HepG2 (cell line): ENCODE results near the gene C4B. TPM values are rescaled to one million over a fixed set of nuclear protein-coding genes. Genes with fewer than 3 reads are reported as not detected.
"Not testable (repeated sequence)": the region's sequence is repeated elsewhere in the genome, so short reads cannot be mapped to it uniquely, and the experiment has no call there.

Source experiments
- ATAC-seq: fragments of 200-7000 bp; cut with Tn5 transposase; 3 replicates; pipeline ENCODE4 v1.9.1; 2020; ENCODE audit warnings: mild to moderate bottlenecking, moderate library complexity
- BruUV-seq: library from RNA; stranded (reverse); fragments of 400-500 nt; replicated peaks from 2 replicates; lab custom pipeline; 2021; lab: Mats Ljungman, UMichigan
- CTCF ChIA-PET: fragments of 300-600 bp; formaldehyde crosslinking; extraction: SDS; loops from one replicate; lab custom pipeline; 2021; ENCODE audit warnings: low total read pairs, inconsistent platforms, low intra/inter-chr PET ratio; lab: Yijun Ruan, JAX
- POLR2A ChIA-PET: fragments of 350-600 bp; sonication (Branson Sonifier 250); formaldehyde crosslinking; loops from one replicate; lab custom pipeline; 2020; ENCODE audit warnings: antibody characterized with exemption, inconsistent platforms; lab: Yijun Ruan, JAX
- DNase-seq: peaks from one replicate; pipeline ENCODE4 v3.0.0-alpha.2; 2015; ENCODE audit warnings: low spot score
- FAIRE-seq: peaks from 3 replicates; lab custom pipeline; 2011; peaks lifted over from hg19 to GRCh38; lab: Jason Lieb, UNC
- H2AFZ ChIP-seq: one replicate; pipeline ENCODE4 v1.6.1; 2011; ENCODE audit warnings: low read length, inconsistent platforms
- H3K27ac ChIP-seq: fragments of 300-600 bp; 3 replicates; pipeline ENCODE4 v1.8.0; 2011; ENCODE audit warnings: mixed run types, mild to moderate bottlenecking, mixed read lengths, low read length, inconsistent platforms; ENCODE audit not compliant: insufficient read depth; ENCODE audit errors: extremely low read length
- H3K27me3 ChIP-seq, 2 experiments: fragments of 200-600 bp in 1 of 2; 2 replicates in 1 of 2; 3 replicates in 1 of 2; pipeline versions ENCODE4 v1.6.0 to v1.8.0; 2011; ENCODE audit warnings: low read length in 2 of 2, mild to moderate bottlenecking in 2 of 2, moderate library complexity in 2 of 2, inconsistent platforms in 1 of 2; ENCODE audit not compliant: insufficient read depth in 2 of 2, control insufficient read depth in 1 of 2
- H3K36me3 ChIP-seq, 2 experiments: fragments of 200-600 bp in 1 of 2; replicated peaks in 1 of 2; 2 replicates in 1 of 2; 3 replicates in 1 of 2; pipeline versions ENCODE4 v1.5.1 to v1.8.0; 2011; ENCODE audit warnings: low read length in 2 of 2, inconsistent platforms in 1 of 2; ENCODE audit not compliant: insufficient read depth in 2 of 2, control insufficient read depth in 1 of 2
- H3K4me1 ChIP-seq: 2 replicates; pipeline ENCODE4 v1.5.1; 2012; ENCODE audit warnings: low read length, inconsistent platforms; ENCODE audit not compliant: insufficient read depth
- H3K4me2 ChIP-seq: 2 replicates; pipeline ENCODE4 v1.6.0; 2011; ENCODE audit warnings: low read depth, low read length, inconsistent platforms
- H3K4me3 ChIP-seq, 3 experiments: fragments of 200-600 bp in 1 of 3; sonication (generic), shearing (Covaris generic) in 1 of 3; replicated peaks in 1 of 3; 2 replicates each; pipeline ENCODE4 v1.5.1; 2011 to 2016; ENCODE audit warnings: low read length in 3 of 3, inconsistent platforms in 2 of 3, low read depth in 2 of 3, mild to moderate bottlenecking in 2 of 3, control low read depth in 1 of 3, mixed read lengths in 1 of 3; ENCODE audit not compliant: insufficient read depth in 1 of 3
- H3K79me2 ChIP-seq: one replicate; pipeline ENCODE4 v1.6.1; 2011; ENCODE audit warnings: low read length, inconsistent platforms; ENCODE audit not compliant: insufficient read depth
- H3K9ac ChIP-seq: 2 replicates; pipeline ENCODE4 v1.6.0; 2011; ENCODE audit warnings: mild to moderate bottlenecking, low read depth, low read length, inconsistent platforms; ENCODE audit not compliant: insufficient read depth
- H3K9me3 ChIP-seq: 2 replicates; pipeline ENCODE4 v1.5.1; 2012; ENCODE audit warnings: mild to moderate bottlenecking, low read length
- H4K20me1 ChIP-seq: 2 replicates; pipeline ENCODE4 v1.6.0; 2011; ENCODE audit warnings: inconsistent platforms, mild to moderate bottlenecking, low read length, moderate library complexity; ENCODE audit not compliant: insufficient read depth
- RBFOX2 ChIP-seq: fragments of 200-400 bp; formaldehyde crosslinking; IDR thresholded peaks from 2 replicates; pipeline ENCODE4 v1.6.1; 2017; ENCODE audit warnings: low read depth, mild to moderate bottlenecking, low read length
- ZNF121 ChIP-seq: sonication (generic); formaldehyde crosslinking; IDR thresholded peaks from 2 replicates; pipeline ENCODE4 v1.5.0; 2020; ENCODE audit warnings: mild to moderate bottlenecking, missing genetic modification reagents
- ZNF737 ChIP-seq: sonication (generic); formaldehyde crosslinking; IDR thresholded peaks from 2 replicates; pipeline ENCODE4 v1.5.0; 2020; ENCODE audit warnings: missing genetic modification reagents, mild to moderate bottlenecking, borderline replicate concordance
- ZSCAN22 ChIP-seq: sonication (generic); formaldehyde crosslinking; IDR thresholded peaks from 2 replicates; pipeline ENCODE4 v1.4.0; 2020; ENCODE audit warnings: mild to moderate bottlenecking, missing genetic modification reagents
- WGBS: methylation state at CpG from one replicate; pipeline ENCODE4 v1.1.6; 2017; ENCODE audit warnings: low lambda C conversion rate; 5-methylcytosine and 5-hydroxymethylcytosine counted together
- in situ Hi-C: cut with HindIII; loops from 2 replicates; pipeline ENCODE4 v1.10.0; 2017; ENCODE audit warnings: low pct_unique_long_range_greater_than_20kb; ENCODE audit not compliant: extremely low pct_ligation_motif_present
- intact Hi-C: fragments of 100-400 bp; cut with micrococcal nuclease; formaldehyde crosslinking; loops from one replicate; pipeline ENCODE4 v1.10.0; 2022; ENCODE audit not compliant: unreplicated experiment
- polyA plus RNA-seq, 8 experiments: library from polyadenylated mRNA; depleted of rRNA in 3 of 8; stranded (reverse) in 7 of 8; unstranded in 1 of 8; fragments of >200 nt; fragmentation: Illumina TruSeq in 4 of 8; extraction: Trizol in 4 of 8; gene quantifications; 2 replicates each; pipeline versions ENCODE4 v1.2.1 to v1.2.3, GENCODE V29; 2011 to 2016; ENCODE audit warnings: low read depth in 4 of 8, missing spikeins in 1 of 8, mixed read lengths in 1 of 8; ENCODE audit not compliant: insufficient read depth in 1 of 8
- total RNA-seq, 5 experiments: library from RNA; depleted of rRNA; stranded (reverse); fragments of >200 nt; fragmentation: Illumina TruSeq; extraction: Trizol; gene quantifications; 2 replicates each; pipeline ENCODE4 v1.2.3, GENCODE V29; 2016; ENCODE audit warnings: low read depth in 1 of 5

C4B gene
- total and polyA plus RNA-seq, 2 of the 13 experiments (the other 11 are each of a cell fraction or from before 2014, with no cell fraction given) = 167 to 538 TPM

DNA sequence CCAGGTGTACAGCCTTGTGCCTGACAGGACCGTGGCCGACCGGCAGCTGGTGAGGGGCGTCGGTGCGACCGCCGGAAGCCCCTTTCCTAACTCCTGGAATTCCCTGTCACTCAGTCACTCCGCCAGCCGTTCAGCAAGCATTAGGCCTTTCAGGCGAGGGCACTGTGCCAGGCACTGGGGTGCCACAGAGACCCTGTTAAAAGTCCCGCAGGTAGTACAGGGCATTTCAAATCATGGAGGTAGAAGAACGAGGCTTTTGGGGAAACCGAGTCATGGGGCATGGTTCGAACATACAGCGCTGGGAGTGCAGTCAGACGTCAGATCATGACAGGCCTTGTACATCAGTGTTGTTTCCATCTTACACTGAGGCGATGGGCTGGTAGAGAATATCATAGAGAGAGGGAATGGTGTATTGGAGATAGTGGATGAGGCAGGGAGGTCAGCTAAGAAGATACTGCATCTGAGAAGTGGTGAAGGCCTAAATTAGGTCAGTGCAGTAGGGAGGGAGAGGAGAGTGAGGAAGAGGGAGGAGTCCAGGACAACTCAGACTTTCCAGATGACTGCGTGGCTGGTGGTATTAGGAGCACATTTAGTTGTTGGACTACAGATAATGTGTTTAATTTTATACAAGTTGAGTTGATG lies 41.8 kb upstream of the C4B start (continued):
- no peak for TF ChIP-seq ZSCAN22 (CRISPR knock-in tag)

DNA sequence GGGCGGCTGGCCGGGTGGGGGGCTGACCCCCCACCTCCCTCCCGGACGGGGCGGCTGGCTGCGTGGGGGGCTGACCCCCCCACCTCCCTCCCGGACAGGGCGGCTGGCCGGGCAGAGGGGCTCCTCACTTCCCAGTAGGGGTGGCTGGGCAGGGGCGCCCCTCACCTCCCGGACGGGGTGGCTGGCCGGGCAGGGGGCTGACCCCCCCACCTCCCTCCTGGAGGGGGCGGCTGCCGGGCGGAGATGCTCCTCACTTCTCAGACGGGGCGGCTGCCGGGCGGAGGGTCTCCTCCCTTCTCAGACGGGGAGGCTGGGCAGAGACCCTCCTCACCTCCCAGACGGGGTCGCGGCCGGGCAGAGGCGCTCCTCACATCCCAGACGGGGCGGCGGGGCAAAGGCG lies 38.5 kb upstream of the C4B start:
- H3K27me3 ChIP-seq, H4K20me1 ChIP-seq, ATAC-seq, in situ Hi-C loops, H2AFZ ChIP-seq, H3K4me3 ChIP-seq, H3K9me3 ChIP-seq, H3K36me3 ChIP-seq, H3K9ac ChIP-seq, H3K4me2 ChIP-seq, H3K27ac ChIP-seq, intact Hi-C loops, CTCF ChIA-PET, BruUV-seq, FAIRE-seq, DNase-seq: not testable (repeated sequence)
- Histone ChIP-seq H3K4me1 (peaks cover 27% of the 10 kb centered on the region), H3K79me2 (peaks cover 21% of the 10 kb centered on the region)
- 85% methylated on average over 12 of the region's 30 CpGs for WGBS
- POLR2A ChIA-PET = interaction anchor here (0.7 kb wide), 1 partner anchor 88 kb away, joined by 3 read pairs; no protein-coding TSS in a partner anchor
- peak; percentile 41; the same call in 1 of the 2 replicates for TF ChIP-seq RBFOX2

DNA sequence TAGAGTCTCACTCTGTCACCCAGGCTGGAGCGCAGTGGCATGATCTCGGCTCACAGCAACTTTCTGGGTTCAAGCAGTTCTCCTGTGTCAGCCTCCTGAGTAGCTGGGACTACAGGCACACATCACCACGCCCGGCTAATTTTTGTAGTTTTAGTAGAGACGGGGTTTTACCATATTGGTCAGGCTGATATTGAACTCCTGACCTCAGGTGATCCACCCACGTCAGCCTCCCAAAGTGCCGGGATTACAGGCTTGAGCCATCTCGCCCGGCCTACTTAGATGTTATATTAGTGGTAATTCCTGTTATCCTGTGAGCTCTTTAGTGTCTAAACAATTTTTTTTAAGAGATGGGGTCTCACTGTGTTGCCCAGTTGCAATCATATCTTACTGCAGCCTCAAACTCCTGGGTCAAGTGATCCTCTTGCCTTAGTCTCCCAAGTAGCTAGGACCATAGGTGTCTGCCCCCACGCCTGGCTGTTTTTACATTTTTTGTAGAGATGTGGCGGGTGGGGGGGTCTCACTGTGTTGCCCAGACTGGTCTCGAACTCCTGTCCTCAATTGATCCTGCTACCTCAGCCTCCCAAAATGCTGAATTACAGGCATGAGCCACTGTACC lies 36.7 kb upstream of the C4B start:
- Histone ChIP-seq H3K9me3 (no peaks in the 10 kb centered on the region), H3K27me3 (no peaks in the 10 kb centered on the region), H3K36me3 (peaks cover 0 to 7% of the 10 kb centered on the region in 2 experiments; a peak in 2 of 5 replicates), H3K4me3 (no peak overlapping the region), H3K4me1 (peaks cover 19% of the 10 kb centered on the region), H3K9ac (no peak overlapping the region), H4K20me1 (no peaks in the 10 kb centered on the region), H2AFZ (no peak overlapping the region), H3K4me2 (no peak overlapping the region), H3K79me2 (peaks cover 10% of the 10 kb centered on the region), H3K27ac (no peak overlapping the region)
- DNase-seq (no peak), FAIRE-seq (no peak), ATAC-seq (no peak)
- intact Hi-C loops (no loop called here), in situ Hi-C loops (no loop called here)
- ChIA-PET POLR2A (interaction anchor here (0.6 kb wide), 1 partner anchor 28 kb away, joined by 4 read pairs; no protein-coding TSS in a partner anchor), CTCF (no interaction called here)
- no TSS peak for BruUV-seq
- TF ChIP-seq ZNF121 (CRISPR knock-in tag) (peak; percentile 84), ZNF737 (CRISPR knock-in tag) (no peak)
- WGBS = 96% methylated on average over 12 of the region's 12 CpGs
